DMS53 treated with DMSO at 0.1 percent for 48 hours (cell line): Measurements from ENCODE around the gene LRRN2.
"Not testable (repeated sequence)": the region's sequence is repeated elsewhere in the genome, so short reads cannot be mapped to it uniquely, and the experiment has no call there.

Experiments used
- DNase-seq: peaks from one replicate; lab custom pipeline; 2025; ENCODE audit not compliant: unreplicated experiment; lab: John Stamatoyannopoulos, UW

The LRRN2 gene

GRCh38 chr1:204633665-204634064 is 51.9 kb downstream of the LRRN2 start:
- no peak for DNase-seq

DNA sequence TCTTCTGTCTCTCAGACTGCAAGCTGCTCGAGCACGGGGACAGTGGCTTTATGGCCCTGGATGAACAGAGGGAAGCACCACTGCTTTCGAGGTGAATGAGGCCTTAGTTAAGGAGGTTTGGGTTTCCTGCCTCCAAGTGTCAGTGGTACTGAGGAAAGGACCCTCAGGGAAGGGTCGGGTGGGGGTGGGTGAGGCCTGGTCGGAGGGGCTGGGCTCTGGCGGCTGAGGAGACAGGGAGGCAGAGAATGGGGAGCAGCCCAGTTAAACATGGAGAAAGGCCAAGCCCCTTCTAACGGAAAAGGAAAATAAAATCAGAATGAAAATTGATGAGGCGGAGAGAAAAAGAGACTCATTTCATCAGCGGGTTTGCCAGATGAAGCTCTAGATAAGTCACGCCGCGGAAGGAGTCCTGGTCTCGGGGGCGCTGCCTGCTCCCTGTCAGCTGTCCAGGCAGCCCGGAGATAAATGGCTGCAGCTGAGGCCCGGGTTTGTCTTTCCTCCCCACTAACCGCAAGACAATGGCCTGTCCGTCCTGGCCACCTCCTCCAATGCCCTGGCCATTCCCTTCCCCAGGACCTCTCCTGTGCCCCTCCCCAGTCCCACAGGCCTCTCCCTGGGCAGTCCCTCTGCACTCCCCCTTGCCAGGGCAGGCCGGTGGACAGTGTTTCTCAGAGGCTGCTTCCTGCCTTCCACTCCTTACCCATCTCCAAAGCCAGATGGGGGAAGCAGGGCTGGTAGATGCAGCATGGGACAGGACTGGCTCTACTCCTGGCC is 55.2 kb downstream of the LRRN2 start:
- DNase-seq: no peak

- not testable (repeated sequence) for DNase-seq
Measured at GRCh38 chr1:204629459-204629858, 56.1 kb downstream of the LRRN2 start.

- DNase-seq: no peak
Measured at GRCh38 chr1:204628868-204629267, 56.7 kb downstream of the LRRN2 start.

- no peak for DNase-seq
Measured at GRCh38 chr1:204627436-204627835, 58.1 kb downstream of the LRRN2 start.

DNA sequence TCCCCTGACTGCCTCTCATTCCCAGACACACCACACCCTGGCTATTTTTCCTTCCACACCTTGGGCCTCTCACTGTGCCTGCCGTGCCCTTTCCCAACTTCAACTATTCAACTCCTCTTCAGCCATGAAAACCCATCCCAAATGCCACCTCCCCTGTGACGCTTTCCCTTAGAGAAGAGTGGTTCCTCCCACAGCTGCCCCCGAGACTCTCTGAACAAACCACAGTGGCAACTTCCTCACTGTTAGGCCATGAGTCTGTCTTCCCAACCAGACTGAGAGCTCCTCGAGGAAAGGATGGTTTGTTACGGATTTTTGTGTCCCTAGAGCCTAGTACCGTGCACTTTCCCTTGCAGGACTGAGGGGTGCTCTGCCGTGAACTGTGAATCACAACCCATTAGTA is 59.2 kb downstream of the LRRN2 start:
- no peak for DNase-seq

DNA sequence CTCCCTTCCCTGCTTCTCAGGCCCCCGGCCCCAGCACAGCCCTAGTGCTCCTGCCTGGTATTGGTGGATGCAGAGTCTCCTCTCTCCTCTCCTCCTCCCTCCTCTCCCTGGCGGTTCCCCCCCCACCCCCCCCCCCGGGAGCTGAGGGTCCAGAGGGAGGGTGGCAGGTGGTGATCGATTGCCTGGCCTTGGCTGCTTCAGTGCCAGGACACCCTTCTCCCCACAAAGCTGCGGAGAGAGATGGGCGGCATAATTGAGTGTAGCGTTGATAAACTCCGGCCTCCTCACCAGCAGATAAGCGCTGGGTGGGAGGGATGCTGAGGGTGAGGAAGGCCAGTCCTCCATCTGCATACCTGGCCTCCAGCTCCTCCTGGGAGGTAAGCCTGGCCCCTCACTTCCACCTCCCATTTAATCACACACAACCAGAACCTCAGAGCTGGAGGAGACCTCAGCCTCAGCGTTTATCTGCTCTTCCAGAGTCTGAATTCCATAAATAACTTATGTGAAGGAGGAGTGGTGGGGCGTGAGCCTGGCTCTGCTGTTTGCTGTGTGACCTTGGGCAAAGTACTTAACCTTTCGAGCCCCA is 60.8 kb downstream of the LRRN2 start:
- DNase-seq: no peak

- no peak for DNase-seq
Measured at GRCh38 chr1:204623894-204624361, 61.6 kb downstream of the LRRN2 start.

GRCh38 chr1:204623365-204623893 is 62.1 kb downstream of the LRRN2 start:
- peak; percentile 46 for DNase-seq

DNA sequence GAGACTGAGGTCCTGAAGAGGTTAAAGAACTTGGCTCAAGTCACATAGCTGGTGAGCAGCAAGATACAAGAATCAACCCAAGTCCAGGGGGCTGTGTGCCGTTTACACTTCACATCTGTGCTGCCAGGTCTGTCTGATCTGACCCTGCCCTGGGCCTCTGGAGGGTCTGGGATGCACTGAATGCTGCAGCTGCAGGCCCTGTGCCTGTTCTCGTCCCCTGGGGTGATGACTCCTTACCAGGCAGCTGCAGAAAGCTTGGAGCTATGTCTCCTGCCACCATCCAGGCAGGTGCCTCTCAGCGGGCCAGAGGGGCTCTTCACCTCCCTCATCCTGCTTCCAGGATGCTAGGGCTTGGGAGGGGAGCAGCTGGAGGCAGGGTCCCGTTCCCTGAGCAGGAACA is 63.5 kb downstream of the LRRN2 start:
- no peak for DNase-seq

- DNase-seq: no peak
Measured at GRCh38 chr1:204621396-204621795, 64.1 kb downstream of the LRRN2 start.

DNA sequence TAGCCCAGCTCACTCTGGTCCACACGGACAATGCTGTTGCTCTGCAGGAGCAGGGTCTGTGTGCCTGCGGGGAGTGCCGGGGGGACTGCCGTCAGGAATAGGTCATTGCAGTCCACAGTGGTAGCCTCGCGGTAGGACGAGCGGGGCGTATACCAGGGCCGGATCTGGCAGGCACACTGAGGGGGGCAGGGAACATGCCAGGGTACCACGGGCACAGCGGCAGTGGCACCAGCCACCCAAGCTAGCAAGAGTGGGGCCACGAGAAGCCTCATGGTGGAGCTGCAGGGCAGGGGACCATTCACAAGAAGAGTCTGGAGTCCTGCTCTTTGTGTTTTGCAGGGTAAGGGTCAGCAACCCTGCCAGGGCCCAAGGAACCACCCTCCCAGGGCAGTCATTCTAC is 65.8 kb downstream of the LRRN2 start:
- peak; percentile 8 for DNase-seq

DNA sequence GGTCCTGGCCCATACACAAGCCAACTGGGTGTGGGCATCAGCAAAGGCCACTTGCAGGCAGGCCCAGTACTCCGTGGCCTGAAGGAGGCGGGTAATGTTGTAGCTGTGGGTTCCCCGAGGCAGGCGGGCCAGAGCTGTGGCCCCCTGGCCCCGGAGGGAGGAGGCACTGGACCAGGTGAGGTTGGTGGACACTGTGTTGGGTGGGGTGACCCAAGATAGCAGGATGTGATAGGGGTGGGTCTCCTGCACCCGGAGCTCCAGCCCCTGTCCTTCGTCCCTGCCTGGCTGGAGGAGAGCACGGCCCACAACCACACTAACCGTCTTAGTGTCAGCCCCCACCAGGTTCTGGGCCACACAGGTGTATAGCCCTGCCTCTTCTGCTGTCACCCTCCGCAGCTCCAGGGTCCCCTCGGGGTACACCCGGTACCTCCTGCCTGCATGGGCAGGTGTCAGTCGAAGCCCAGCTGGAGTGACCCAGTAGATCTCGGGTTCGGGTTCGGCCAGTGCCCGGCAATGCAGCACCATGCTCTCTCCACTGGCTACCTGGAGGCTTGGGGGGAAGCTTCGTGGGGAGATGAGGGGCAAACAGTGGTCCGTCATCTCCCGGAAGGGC is 67.3 kb downstream of the LRRN2 start:
- no peak for DNase-seq

DNA sequence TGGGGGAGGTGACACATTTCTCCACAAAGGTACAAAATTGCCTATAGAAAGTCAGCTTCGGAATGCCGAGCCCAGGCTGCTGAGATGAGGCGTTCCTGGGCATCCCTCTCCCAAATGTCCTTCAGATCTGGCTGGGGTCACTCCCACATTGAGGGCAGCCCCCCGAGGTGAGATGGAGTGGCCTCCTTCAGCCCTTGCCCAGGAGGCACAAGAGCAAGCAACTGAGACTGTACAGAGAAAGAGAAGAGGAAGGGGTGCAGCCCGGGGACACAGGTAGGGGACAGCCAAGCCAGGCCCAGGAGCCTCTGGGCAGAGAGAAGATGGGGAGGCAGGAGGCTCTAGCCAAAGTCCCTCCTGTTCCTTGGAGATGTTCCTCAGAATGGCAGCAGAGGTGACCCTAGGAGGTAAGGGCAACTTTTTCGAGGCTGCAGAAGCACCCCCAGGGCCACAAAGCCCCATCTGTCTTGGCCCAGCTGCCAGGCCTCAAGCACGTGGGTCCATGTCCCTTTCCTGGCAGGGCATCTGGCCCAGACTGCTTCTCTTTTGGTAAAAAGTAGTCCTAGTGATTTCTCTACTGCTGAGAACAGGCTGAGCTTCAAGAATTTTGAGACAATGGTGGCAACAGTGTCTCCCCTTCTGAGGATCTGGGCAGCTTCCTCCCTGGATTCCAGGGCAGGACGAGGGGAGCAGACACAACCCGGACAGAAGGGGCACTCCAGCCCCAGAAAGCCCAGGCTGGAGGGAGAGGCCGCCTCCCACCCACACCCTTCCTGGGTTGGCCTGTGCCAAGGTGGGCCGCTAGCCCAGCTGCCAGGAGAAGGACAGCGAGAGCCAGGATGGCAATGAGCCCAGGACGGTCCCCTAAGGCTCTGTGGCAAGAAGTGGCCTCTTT is 68.0 kb downstream of the LRRN2 start:
- DNase-seq: no peak

DNA sequence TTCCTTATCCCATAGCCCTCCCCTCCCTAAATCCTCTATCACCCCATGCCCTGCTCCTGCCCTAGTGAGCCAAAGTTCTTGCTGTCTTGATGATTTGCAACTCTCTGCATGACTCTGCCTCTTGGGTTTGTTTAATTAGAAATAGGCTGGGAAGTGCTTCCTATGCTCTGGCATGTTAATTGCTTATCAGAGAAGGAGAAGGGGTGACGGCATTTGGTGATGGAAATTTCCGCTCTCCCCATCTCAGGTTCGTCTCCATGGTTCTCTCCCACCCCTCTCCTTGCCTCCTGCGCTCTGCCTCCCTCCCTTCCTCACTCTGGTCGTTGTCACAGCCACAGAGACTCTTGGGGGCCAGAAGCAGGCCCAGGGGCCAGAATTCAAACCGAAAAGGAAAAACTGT is 68.9 kb downstream of the LRRN2 start:
- DNase-seq: no peak

- DNase-seq: no peak
Measured at GRCh38 chr1:204615881-204616280, 69.7 kb downstream of the LRRN2 start.

DNA sequence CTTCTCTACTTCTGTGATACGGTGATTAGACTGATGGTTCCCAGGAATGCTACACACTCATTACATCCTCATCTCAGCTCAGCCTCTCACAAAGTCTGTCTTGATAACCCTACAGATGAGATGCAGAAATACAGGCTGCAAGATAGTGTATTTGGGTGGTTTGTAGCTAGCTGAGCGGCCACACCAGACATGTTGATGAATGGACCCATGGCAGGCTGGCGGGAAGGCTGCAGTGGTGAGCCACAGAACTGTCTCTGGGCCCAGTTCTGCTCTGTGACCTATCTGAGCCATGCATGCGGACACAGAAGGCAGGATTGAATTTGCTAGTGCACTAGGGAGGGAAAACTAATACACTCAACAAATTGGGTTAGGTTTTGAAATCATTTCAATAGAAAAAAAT is 71.9 kb downstream of the LRRN2 start:
- no peak for DNase-seq

GRCh38 chr1:204612326-204612725 is 73.2 kb downstream of the LRRN2 start:
- DNase-seq: no peak

GRCh38 chr1:204611036-204611435 is 74.5 kb downstream of the LRRN2 start:
- DNase-seq: no peak

GRCh38 chr1:204607910-204608309 is 77.6 kb downstream of the LRRN2 start:
- no peak for DNase-seq

DNA sequence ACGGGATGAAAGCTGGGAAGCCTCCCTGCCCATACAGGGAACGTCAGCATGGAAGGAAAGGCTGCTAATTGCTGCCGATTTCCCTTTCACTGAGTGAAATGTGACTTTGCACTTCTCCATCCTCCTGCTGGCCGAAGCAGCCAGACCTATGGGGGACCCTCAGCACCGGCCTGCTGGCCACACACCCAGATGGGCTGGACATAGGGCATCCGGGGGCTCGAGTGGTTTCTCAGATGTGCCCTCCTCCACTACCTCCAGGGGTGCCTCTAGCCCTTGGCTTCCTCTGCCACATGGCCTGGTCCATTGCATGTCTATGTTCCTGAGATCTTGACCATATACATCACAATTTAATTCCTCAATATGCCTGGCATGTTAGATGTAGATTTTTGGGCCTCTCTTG is 79.7 kb downstream of the LRRN2 start:
- DNase-seq: no peak
